Measurements from ENCODE around the gene OGG1.

OGG1 gene

DNA sequence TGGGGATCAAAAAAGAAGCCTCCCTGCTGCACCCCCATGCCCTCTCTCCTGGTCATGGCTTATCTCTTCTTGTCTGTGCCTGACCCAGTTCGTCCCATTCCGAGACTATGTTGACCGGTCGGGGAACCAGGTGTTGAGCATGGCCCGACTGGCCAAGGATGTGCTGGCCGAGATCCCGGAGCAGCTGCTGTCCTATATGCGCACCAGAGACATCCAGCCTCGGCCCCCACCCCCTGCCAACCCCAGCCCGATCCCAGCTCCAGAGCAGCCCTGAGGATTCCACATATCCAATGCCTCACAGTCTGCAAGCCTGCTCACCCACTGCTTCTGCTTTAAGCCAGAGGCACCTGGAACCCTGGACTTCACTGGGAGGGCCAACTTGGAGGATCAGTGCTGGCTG is 20.3 kb upstream of the OGG1 start:
- no peak for DNase-seq

DNA sequence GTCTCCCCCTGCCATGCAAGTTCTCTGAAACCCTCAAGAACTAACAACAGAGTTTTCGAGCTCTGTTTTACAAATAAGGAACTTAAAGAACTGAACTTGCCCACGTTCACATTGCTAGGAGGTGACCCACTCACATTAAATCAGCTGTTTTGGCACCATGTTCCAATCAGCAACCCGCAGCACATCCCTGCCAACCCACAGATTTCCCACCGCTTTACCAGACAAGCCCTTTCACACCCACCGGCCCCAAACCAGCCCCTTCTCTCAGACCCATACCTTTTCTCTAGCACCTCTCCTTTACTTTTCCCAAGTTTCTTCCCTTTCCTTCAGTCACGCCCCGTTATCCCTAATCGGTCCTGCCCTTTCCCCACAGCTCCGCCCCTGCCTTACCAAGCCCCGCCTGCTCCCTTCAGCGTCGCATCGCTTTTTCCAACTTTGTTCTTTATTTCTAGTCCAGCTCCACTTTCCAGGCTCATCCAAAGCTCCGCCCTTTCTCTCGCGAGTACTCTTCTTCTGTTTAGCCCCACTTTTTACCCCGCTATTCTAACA is 19.0 kb upstream of the OGG1 start:
- DNase-seq, result peak; percentile 62 to 69

DNA sequence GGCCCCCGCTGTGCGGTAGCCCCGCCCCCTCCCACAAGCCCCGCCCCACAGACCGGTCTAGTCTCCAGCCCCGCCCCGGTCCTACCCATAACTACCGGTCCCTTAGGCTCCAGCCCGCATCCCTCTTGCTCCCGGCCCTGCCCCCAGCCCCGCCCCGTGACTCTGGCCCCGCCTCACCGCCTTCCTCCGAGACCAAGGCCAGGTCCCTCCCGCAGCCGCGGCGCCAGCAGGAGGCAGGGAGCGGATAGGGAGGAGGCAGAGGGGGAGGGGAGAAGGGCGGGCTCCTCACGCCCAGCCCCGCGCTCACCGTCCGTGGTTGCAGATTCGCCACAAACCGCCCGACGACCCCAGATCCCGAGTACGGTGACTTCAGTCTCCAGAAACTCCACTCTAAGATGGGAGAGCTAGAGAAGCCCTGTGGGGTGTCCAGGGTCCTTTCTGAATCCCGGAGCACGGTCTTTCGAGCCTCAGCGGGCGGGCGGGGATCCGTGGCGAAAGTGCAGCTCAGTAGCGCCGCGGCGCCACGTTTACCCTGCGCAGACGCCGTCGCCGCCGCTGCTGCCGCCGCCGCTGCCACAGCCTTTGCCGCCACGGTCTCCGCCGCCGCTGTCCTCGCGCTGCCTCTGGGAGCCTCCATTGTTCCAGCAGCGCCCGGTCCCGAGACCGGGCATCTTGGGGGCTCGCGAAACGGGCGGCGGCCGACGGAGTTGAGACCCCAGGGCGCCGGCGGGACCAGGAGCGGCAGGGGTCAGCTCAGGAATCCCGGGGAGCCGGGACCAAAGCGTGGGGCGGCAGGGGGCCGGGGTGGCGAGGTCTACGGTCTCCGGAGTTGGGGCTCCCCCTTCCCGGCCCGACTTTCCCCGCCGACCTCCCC is 18.3 kb upstream of the OGG1 start, which contains the start of gene BRPF1:
TSS of gene BRPF1 (plus strand) at position 530 of the 874 bp plus-strand sequence. CDS start 2,406 bp downstream, outside the sequence.
- DNase-seq, result peak; percentile 99

DNA sequence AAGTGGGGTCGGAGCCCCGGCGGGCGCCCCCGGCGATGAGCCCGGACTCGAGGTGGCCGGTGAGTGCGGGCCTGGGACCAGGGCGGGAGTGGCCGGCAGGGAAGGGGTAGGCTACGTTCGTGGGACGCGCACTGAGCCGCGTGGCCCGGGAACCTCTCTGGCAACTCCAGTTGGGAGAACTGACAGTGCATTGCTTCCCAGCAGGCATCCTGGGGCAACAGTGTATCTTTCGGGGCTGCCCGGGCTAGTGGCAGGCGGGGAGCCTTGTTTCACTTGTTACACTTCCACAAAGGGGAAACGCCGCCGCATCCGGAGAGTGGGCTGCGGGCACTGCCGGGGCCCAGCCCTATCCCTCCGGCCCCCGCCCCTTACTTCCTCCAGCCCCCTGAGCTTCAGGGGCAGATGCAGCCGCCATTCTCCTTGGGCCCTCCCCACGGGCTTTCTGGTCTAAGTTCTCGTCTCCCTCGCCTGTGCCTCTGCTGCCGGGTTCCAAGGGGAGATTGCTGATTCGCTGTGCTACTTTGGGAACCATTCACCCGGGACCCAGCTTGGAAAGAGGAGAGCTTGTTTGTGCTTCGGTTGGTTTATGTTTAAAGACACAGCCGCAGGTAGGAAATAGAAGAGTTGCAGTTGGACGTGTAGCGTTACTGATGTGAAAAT is 17.5 kb upstream of the OGG1 start:
- peak; percentile 20 to 51 for DNase-seq

DNA sequence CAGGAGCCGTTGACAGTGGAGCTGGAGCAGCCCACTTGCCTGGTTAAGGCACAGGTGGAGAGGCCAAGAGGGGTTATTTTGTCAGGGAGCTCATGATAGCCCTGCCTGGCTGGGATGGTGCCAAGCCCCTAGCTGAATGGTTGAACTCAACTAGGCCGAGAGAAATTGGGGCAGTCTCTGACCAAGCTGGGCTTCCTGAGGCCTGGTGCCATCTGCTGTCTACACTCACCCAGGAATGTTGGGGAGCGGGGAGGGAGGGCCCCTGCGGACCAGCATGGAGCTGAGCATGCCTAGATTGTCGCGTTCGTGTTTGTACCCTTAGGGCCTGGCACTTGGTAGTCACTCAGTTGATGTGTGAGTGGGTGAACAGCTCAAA is 17.0 kb upstream of the OGG1 start:
- DNase-seq, result no peak

DNA sequence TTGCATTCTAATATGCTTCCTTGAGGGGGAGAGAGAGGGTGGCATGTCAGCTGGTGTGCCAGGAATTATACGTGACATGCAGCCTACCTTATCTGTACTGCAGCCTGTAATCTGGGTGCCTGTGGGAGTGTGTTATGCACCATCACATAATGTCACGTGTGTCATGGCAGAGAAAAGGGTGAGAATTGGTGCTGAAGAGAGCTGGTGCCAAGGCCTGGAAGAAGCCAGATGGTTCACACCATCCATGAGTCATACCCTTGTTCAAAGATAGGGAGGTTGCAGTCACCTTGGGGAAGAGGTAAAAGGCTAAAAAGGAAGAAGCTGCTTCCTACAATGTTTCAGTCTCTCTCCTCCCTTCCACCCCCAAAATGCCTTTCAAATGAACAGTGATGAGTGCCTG is 12.9 kb upstream of the OGG1 start:
- no peak for DNase-seq

DNA sequence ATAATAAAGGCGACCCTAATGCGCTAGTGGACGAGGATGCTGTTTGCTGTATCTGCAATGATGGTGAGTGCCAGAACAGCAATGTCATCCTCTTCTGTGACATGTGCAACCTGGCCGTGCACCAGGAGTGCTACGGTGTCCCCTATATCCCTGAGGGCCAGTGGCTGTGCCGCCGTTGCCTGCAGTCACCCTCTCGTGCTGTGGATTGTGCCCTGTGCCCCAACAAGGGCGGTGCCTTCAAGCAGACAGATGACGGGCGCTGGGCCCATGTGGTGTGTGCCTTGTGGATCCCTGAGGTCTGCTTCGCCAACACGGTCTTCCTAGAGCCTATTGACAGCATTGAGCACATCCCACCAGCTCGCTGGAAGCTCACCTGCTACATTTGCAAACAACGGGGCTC is 10.6 kb upstream of the OGG1 start:
- DNase-seq, result no peak

DNA sequence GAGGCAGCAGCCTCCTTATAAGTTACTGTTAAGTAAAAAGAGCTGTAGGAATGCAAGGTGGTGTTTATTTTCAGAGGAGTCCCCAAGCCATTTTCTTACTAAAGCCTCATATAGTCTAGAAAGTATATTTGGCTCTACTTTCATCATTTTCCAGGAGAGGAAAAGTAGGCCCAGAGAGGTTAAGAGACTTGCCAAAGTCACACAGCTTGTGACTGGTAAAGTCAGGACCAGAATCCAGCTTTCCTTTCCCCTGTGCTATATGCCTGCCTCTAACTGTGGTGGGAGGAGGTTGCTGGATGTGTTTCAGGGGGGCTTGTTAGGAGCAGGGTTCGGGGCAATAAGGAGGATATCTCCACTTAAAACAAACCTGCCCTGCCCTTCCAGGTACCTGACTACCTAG is 7.2 kb upstream of the OGG1 start:
- no peak for DNase-seq

DNA sequence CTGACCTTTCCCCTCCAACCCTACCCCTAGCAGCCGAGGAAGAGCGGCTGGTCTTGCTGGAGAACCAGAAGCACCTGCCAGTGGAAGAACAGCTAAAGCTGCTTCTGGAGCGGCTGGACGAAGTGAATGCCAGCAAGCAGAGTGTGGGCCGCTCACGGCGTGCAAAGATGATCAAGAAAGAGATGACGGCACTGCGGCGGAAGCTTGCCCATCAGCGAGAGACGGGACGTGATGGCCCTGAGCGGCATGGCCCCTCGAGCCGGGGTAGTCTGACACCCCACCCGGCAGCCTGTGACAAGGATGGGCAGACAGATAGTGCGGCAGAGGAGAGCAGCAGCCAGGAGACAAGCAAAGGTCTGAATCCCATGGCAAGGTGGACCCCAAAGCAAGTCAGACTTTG is 6.2 kb upstream of the OGG1 start:
- DNase-seq, result no peak

DNA sequence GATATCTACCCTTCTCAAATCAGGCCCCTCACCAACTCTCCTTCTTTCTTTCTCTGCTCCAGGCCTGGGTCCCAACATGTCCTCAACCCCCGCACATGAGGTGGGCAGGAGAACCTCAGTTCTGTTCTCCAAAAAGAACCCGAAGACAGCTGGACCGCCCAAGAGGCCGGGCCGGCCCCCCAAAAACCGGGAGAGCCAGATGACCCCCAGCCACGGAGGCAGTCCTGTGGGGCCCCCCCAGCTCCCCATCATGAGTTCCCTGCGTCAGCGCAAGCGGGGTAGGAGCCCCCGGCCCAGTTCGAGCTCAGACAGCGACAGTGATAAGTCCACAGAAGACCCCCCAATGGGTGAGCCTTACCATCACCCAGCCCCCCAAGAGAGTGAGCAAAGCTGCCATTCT is 5.6 kb upstream of the OGG1 start:
- no peak for DNase-seq

DNA sequence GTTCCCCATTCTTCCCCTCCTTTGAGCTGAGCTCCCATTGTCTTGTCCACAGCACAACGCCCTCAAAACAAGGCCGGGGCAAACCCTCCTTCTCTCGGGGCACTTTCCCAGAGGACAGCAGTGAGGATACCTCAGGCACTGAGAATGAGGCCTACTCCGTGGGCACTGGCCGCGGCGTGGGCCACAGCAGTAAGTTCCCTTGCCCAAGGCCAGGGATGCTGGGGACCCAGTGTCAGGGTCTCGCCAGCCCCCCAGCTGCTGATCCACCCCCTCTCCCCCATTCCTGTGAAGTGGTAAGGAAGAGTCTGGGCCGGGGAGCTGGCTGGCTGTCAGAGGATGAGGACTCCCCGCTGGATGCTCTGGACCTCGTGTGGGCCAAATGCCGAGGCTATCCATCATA is 4.2 kb upstream of the OGG1 start:
- no peak for DNase-seq

DNA sequence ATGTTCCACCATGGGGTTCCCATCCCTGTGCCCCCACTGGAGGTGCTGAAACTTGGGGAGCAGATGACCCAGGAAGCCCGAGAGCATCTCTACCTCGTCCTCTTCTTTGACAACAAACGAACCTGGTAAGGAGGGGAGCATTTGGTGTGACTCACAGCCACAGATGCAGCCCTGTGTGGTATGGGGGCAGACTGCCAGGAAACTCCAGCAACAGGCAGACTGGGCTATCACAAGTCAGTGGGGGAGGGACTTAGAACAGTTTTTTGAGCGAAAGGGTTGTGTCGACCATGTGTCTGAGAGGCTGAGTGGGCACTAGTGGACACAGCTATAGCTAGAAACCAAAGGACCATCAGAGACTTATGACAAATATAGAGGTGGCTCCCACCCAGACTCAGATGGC is 3.4 kb upstream of the OGG1 start:
- DNase-seq, result no peak

DNA sequence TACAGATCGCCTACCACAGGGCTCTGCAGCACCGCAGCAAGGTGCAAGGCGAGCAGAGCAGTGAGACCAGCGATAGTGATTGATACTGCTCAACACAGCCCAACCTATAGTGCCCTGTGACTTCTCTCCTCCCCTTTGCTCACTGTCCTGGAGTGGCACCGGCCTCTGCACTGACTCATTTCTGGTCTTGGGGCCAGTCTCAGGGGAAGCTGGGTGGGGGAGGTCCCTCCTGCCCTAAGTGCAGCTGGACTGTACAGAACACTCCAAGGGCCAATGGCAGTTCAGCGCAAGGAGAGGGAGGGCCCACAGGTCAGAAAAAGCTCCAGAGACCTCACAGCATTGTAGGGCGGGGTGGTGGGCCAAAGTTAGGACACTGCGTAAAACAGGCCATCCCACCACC is 2.5 kb upstream of the OGG1 start:
- DNase-seq, result no peak

DNA sequence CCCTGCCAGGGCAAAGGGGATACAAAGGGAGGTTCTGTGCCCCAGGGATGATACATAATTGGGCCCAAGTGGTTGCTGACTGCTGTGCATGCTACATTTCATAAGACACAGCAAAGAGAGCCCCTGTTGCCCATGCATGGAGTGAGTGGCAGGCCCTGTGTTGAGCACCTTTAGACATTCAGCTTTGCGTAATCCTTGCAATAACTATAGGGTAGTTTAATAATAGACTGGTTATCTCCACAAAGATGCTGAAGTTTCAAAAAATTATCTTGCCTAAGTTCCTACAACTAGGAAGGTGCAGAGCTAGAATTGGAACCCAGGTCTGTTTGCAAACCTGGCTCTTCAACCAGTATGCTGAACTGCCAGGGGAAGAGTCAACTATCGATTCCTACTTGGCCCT is 1.7 kb upstream of the OGG1 start:
- no peak for DNase-seq

DNA sequence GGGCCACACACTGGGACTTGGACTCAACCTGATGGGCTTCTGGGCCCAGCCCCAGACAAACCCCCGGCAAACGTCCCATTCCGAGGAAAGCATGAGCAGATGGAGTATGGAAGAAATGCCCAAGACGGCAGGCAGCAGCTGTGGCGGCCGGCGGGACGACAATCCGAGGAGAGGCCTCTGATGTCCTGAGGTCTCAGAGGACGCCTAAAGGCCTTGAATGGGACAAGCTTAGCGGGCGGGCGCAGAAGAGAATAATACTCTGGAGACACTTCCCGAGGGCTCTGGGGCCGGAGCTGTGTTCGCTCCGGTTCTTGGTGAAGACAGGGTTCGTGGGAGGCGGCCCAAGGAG is 482 bp upstream of the OGG1 start:
- DNase-seq, result no peak

DNA sequence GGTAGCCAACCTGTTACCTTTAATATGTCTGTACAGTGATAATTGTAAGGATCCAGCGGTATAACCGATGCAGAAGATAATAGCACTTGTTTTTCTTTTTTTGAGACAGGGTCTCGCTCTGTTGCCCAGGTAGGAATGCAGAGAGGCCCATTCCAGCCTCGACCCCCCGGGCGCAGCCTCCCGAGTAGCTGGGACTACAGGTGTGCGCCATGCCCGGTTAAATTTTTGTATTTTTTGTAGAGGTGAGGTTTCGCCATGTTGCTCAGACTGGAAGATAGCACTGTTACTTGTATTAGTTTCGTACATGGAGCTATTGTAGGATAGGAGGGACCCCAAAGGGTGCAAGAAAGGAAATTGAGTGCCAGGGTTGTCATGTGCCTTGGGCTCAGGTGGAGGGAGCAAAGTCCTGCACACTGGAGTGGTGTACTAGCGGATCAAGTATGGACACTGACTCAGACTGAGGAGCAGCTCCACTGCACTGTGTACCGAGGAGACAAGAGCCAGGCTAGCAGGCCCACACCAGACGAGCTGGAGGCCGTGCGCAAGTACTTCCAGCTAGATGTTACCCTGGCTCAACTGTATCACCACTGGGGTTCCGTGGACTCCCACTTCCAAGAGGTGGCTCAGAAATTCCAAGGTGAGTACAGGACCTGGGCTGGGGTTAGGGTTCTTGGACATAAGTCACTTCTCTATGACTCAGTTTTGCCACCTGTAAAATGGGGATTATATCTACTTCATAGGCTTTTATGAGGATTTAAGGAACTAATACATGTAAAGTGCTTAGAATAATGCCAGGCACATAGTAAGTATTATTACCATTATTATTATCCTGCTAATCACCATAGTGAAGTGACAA is 1.0 kb downstream of the OGG1 start:
- no peak for DNase-seq

DNA sequence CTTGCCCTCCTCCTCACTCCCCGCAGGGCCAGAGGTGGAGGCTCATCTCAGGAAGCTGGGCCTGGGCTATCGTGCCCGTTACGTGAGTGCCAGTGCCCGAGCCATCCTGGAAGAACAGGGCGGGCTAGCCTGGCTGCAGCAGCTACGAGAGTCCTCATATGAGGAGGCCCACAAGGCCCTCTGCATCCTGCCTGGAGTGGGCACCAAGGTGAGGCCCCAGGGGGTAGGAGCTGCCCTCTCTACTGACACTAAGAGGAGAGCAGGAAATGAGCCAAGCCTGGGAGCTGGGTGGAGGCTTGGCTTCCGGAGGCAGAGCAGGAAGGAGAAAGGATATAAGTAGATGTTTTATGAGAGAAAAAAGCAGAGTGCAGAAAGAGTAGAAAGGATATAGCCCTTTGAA is 4.9 kb downstream of the OGG1 start:
- DNase-seq, result no peak

DNA sequence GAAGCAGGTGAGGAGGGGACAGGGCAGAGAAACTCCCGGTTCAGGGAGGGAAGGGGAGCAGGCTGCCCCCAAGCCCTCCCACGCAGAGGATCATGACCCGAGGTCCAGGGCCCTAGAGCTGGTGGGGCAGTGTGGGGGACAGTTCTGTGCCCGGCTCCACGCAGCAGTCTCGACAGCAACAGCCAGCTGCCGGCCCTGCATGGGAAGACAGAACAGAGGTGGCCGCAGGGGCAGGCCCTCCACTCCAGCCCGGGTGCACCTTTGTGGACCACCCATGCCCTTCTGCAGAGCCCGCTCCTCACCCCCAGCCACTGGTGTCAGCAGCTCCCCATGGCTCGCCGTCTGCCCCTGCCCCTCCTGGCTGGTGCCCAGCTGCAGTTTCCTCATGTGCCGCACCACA is 7.7 kb downstream of the OGG1 start:
- no peak for DNase-seq

DNA sequence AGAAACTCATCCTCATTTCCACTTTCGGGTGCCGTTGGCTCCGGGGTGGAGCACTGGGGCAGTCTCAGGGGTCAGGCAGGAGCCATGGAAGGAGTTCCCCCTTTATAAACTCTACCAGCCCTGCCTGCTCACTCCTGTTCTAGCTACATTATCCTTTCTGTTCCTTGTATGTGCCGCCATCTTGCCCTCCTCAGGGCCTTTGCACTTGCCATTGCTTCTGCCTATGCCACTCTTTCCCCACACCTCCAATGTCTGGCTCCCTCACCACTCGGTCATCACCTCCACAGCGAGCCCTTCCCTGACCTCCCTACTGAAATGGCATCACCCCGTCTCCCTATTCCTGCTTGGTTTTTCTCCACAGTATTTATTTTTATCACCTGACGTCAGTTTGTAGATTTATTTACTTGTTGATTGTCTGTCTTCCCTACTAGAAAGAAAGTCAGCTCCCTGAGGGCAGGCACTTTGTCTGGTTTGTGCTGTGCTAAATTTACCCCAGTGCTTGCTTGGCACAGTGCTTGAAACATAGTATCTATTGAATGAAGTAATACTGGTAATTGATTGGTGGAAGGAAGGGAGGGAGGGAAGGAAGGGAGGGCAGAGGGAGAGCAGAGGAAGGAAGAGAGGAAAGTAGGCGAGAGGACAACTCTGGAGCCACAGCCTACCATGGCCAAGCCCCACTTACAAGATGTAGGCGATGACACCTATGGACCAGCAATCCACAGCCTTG is 11.2 kb downstream of the OGG1 start:
- DNase-seq, result no peak

DNA sequence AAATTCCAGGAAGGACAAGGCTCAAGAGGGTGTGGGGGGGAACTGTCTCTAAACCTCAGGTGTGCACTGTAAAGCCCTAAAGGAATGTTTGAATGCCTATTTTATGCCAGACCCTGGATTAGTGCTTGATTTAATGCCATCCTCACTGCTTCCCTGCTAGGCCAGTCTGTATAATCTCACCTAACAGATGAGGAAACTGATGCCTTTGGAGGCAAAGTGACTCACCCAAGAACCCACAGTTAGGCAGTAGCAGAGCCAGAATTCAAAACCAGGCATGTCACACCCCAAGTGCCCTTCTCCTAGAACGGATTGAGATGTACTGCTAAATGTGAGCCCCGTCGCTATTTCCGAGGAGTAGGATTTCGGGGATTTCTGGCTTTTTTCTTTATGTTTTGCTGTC is 12.2 kb downstream of the OGG1 start:
- no peak for DNase-seq

DNA sequence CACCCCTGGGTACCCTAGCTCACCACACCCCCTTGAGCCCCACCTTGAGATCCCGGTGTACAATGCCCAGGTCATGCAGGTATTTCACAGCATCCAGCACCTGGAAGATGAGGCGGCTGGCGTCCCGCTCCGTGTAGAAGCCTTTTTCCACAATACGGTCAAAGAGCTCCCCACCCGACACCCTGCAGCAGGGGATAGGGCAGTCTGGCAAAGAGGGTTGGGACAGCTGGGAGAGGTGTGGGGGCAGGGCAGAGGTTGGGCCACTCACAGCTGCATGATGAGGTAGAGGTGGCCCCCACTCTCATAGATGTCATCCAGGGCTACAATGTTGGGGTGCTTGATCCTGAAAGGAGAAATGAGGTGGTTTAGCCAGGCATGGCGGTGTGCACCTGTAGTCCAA is 13.1 kb downstream of the OGG1 start:
- no peak for DNase-seq

DNA sequence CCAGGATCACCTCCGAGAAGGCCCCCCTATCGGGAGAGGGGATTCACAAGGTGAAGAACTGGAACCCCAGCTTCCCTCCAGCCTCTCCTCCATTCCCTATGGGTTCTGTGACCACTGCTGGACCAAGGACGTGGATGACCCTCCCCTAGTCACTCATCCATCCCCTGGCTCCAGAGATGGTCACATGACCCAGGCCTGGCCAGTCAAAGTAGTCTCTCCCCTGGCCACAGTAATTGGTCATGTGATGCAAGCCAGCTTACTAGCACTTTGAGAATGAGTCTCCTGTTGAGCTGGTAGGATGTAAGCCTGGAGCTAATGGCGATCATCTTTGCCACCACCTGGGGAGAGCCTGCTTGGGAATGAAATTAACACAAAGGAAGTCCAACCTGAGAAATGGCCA is 16.1 kb downstream of the OGG1 start:
- DNase-seq, result no peak

DNA sequence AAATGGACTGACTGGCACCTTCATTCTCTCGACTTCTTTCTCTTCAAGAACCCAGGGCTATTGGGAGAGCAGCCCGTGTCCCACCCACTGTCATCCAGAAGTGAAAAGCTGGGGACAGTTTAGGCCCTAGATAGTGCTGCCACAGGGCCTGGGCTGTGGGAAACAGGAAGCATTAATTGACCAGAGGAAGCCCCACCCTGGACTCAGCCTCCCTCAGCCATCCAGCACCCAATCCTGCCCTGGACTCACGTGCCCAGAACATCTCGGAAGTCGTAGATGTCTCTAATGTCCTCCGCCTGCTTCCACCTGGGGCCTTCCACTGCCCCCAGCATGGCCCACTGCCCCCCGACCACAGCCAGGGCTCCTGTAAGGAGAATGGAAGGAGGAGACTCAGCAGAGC is 17.7 kb downstream of the OGG1 start:
- no peak for DNase-seq
